Hindlimb muscle (tissue), 1 donor: ENCODE measurements around the gene COL27A1. TPM values are rescaled to one million over a fixed set of nuclear protein-coding genes. Genes with fewer than 3 reads are reported as not detected.
A peak's percentile ranks its signal among the peaks of the same experiment; 100 is the strongest.

ENCODE experiments used
- DNase-seq: peaks from one replicate; pipeline ENCODE4 v3.0.0-alpha.2; 2013
- polyA plus RNA-seq: library from polyadenylated mRNA; unstranded; fragments of 120-200 nt; gene quantifications from one replicate; pipeline ENCODE4 v1.2.1, GENCODE V29; 2013; ENCODE audit not compliant: insufficient read length

COL27A1 gene
- polyA plus RNA-seq, result 36.9 TPM

DNA sequence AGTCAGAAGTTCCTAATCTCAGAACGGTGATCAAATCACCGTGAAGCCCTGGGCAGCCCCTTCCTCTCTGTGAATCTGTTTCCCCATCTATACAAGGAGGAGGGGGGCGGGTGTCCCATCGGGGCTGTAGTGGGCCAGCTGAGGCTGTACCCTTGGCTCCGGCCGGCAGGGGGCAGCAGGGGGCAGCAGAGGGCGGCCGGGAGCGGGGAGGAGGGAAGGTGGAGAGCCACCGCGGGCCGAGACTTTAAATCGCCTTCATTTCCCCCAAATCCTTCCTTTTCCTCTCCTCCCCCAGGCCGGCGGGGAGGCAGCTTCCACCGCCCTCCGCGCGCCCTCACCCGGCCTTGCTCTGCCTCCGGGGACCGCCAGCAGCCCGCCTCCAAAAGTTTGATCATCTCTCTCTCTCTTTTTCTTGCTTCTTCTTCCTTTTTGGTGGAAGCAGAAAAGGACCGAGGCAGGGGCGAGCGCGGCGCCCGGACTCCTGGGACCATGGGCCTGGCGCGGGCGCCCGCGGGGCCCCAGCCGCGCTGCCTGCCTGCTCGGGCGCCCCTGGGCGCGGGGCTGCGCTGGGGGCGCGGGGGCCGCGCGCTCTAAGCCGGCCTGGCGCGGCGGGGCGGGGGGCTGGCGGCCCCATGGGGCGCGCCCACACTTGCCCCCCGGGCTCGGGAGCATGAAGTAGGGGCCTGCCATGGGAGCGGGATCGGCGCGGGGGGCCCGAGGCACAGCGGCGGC lies at the start of gene COL27A1:
Gene COL27A1, plus strand, starts transcription at position 275 of the 732 bp plus-strand sequence. Its CDS starts 414 bp downstream, at position 689.
- peak; percentile 88 for DNase-seq

DNA sequence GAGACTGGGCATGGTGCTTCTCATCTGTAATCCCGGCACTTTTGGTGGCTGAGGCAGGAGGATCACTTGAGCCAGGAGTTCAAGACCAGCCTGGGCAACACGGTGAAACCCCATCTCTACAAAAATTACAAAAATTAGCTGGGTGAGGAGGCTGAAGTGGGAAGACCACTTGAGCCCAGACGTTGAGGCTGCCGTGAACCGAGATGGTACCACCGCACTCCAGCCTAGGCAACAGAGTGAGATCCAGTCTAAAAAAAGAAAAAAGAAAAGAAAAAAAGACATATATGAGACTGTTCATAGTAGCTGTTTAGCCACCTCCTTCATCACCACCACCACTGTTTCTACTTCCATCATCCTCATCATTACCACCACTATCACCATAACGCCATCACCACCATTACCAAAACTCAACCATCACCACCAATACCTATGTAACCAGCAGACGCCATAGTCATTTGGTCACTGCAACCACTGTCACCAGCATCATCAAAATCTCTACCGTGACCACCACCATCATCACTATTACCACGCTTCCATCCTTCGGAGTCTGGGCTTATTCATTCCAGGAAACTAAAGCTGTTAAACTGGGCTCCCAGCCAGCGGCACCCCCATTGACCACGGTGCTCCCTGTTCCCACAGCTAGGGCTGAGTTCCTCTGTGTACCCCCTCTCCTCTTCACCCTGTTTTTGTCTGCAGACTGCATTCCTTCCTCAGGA lies 47.9 kb upstream of the COL27A1 start:
- DNase-seq, result no peak

DNA sequence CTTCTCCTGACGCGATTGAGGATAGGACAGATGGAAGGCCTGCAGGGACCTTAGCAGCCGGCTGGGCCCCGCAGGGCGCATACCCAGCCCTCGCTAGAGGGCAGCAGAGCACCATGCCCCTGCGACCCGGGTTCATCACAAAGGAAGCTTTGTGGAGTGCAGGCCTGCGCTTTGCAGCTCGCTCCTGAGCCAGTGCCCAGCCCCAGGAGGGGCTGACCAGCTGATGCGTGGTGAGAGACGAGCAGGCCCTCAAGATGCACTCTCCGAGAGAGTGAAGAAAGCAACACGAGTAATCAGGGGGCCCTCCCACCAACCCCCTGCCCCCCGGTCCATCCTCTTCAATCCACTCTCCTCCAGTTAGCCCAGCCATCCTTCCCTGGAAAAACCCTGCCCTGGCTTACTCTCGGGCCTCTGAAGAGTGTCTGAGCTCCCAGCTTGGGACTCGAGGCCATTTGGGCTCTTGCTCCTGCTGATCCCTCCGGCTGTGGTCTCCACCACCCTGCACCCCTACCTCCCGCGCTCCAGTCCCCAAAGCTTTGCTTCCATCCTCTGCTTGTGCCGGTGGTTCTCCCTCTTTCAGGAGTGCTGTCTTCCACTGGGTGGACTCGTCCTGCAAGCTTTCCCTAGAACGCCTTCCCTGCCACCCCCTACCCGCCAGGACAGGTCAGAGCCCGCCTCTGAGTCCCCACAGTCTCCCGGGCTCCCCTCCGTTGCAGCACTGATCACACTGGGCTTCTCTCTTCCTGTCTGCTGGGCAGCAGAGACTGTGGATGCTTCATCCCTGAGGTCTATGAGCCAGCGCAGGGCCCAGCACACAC lies 47.1 kb upstream of the COL27A1 start:
- peak; percentile 84 for DNase-seq

DNA sequence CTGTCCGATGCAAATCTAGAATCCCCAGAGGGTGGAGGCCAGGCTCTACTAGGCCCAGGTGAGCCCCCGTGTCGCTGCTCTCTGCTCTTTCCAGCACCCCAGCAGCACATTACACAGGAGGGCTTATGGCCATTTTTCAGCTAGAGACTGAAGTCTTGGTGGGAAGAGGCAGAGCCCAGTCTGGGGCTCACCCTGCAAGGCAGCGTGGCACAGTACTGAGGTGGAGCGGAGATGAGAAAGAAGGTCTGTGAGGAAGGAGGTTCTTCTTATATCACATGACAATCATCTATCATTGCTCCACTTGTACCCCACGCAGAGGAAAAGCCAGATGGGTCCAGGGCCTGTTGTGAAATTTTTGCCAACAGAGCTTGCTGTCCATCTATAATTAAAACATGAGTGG lies 46.2 kb upstream of the COL27A1 start:
- no peak for DNase-seq

DNA sequence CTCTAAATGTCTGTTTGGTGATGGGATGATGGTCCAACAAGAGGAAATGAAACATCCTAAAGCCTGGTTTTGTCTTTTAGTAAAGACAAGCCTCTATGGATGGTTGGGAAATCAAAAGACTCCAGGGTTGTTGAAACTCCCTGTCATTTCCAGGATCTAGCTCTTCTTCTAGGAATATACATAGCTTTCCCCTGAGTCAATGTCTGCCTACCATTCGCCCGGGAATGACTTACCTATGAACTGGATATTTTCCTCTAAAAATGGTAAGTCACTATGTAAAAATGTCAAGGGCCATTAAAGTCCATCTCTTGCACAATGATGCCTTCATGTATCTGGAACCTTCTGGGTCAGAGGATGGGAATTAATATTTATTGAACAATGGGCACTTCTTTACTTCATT lies 45.2 kb upstream of the COL27A1 start:
- DNase-seq, result no peak

DNA sequence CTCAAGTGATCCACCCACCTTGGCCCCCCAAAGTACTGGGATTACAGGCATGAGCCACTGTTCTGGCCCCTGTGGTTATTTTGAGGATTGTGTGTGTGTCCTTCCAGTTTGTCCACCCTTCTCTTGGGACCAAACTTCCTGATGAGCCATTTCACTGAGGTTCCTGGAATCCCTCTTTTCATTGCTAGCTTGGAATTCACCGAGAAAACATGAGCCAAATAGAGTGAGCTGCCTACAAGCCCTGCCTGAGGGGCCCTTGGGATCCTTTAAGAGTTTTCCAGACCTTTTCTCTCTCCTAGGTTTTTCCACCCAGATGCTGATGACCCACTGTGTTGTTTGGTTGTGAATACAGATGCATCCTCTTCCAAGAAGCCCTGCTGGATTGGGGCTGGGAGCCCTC lies 43.0 kb upstream of the COL27A1 start:
- peak; percentile 35 for DNase-seq

DNA sequence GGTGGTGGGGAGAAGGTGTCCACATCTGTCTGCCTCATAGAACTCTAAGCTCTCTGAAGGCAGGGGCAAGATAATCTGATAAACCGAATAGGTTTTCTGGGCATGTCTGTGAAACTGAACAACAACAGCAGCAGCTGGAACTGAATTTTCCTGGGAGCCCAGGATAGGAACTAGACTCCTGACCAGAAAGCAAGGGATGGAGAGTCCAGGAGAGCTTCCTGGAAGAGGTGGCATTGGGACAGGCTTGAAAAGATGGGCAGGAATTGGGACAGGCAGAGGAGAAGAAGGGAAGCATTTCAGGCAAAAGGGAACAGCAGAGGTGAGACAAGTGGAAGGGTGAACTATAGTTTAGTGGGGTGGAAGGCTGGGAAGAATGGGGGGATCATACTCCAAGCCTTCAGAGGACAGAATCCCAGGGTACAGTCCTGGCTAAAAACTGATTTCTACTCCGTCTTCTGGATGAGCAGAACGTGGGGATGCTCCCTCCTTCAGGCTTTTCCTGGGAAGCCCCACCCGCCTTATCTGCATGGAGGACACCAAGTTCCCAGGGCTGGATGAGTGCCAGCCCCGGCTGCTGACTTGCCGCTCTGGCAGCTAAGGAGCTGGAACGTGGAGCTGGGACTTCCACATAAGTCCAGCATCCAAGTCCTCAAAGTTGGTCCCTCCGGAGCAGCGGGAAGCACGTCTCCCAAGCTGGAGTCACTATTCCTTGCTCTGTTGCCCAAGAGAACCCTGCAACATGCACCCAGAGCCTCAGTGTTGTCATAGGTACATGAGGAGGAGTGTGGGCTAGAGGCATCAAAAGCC lies 42.4 kb upstream of the COL27A1 start:
- DNase-seq, result peak; percentile 75

DNA sequence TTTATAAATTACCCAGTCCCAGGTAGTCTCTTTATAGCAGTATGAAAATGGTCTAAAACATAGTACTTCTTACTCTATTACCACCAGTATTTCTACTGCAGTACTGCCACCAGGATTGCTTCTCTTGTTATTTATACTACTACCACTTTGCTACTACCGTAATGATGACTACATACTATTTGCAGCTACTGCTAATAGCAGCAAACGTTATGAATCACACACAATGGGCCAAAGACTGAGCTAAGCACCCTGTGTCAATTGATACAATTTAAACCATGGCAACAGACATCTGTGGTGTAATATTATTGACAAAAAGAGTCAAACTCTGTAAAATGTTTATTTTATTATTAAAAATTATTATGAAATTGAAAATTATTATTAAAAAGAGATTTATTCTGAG lies 41.0 kb upstream of the COL27A1 start:
- no peak for DNase-seq

DNA sequence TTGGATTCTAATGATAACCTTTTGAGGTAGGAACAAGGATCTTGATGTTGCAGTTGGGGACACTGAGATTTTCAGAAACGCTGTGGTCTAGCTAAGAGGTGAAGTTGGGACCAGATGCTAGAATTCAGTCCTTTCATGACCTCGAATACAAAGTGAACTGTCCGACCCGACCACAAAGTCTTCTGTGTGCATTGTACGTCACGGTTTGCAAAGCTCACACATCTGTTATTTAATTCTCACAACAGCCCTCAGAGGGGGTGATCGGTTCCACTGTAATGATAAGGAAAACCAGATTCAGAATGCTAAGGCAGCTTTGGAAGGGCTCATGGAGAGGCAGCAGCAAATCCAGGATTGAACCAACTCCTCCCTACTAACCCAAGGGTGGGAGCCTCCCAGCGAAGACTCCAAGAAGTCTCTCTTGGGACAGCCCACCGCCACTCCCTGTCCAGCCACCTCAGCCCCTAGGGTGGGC lies 39.6 kb upstream of the COL27A1 start:
- DNase-seq, result no peak

DNA sequence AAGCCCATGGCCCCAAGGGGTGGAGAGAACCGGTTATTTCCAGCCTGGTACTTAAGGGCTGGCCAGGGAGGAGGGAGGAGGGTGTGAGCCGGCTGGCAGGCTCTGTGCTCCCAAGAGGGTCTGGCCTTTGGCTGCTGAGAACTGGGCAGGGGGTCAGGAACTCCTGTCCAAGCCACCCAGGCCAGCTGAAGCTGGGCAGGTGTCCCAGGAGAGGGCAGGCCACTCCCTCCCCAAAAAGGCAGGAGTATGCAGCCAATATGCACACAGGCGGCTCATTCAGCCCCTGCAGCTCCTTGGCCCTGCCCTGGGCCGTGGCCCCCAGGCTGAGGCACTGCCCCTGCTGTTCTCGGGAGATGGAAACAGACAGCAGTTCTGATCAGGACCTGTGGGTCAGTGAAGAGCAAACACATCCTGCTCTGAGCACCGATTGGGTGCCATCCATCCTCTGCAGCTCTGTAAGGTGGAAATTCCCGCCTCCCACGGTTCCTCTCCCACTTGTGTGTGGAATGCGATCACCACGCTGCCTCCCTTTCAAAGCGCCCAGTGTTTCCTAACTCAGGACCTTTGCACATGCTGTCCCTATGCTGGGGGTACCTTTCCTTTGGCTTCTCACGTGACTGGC lies 39.1 kb upstream of the COL27A1 start:
- DNase-seq, result no peak

DNA sequence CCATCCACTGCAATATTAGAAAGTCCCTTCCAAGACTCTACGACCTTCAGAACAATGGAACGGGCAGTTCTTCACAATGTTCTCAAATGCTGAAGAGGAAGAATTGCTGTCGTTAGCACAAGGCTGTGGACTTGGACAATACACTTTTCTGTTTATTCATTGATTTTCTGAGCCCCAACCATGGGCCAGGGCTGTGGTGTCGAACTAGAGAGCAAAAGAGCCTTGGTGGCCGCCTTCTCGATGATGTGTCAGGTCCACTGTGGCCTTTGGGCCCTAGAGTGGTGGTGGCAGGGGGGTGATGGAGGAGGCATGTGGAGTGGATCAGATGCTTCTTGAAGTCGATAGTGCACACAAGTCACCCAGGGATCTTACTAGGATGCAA lies 37.7 kb upstream of the COL27A1 start:
- no peak for DNase-seq

DNA sequence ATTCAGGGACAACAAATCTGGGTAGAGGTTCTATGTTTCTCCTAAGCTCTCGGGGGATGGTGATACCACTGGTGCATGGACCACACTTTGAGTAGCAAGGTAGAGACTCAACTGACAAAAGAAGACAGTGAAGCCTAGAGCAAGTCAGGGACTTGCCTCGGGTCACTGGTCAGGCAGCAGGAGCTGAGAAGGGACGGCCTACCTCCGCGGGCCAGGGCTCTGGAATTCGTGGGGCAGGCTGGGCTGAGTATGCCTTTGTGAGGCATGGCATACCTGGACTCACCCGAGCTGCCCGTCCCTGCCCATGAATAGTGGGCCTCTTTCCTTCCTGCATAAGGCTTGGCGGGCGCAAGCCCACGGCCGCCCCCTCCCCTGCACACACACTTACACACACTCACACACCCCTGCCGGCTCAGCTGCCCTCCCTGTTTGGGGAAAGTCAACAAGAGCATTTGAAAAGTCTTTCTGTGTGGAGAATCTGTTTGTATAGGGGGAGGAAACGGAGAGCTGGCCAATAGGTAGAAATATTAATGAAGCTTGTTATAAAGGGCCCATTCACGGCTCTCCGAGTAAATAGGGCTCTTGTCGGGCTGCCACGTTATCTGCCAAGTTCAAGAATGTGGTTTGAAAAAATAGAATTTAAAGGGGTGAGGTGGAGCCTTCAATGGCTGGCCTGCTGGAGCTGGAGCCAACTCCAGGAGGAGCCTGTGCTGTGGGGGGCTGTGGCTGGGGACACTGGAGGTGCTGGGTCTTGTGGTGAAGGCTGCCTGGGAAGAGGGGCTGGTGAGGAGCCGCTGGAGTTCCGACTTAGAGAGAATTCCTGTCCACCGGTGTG lies 37.1 kb upstream of the COL27A1 start:
- DNase-seq, result no peak

DNA sequence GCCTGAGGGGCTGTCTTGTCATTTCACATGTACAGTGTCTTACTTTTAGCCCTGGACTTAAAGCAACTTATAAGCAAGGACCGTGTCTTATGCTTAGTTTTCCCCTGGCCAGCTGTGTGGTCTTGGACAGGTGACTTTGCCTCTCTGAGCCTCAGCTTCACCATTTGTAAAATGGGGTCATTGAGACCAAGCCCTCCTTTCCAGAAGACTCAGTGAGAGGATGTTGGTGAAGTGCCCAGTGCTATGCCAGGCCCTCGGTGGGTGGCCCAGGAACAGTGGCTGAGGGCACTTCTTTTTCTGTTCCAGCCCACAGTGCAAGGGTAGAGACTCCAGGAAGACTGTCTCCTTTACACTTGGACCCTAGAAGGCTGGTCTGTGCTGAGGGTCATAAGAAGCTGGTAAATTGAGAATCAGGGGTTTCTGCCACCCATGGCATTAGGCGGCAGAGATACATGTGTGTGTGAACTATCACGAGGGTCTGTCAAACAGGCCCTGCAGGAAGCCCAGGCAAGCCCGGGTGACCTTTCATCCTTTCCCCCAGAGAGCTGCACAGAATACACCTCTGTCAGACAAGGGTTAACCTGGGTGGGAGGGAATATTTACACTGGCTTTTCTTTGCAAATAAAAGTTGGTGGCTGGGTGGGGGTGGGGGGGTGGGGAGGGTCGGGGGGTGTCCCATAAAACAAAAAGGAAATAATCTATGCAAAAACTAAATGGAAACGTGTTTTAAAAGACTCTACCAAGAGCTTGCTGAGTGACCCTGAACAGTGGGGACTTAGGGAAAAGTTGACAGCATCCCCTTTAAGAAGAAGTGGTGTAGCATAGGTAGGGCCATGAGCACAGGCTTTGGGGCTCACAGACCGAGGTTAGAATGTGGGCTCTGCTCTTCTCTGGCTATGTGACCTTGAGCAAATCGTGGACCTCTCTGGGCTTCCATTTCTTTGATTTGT lies 35.8 kb upstream of the COL27A1 start:
- no peak for DNase-seq

DNA sequence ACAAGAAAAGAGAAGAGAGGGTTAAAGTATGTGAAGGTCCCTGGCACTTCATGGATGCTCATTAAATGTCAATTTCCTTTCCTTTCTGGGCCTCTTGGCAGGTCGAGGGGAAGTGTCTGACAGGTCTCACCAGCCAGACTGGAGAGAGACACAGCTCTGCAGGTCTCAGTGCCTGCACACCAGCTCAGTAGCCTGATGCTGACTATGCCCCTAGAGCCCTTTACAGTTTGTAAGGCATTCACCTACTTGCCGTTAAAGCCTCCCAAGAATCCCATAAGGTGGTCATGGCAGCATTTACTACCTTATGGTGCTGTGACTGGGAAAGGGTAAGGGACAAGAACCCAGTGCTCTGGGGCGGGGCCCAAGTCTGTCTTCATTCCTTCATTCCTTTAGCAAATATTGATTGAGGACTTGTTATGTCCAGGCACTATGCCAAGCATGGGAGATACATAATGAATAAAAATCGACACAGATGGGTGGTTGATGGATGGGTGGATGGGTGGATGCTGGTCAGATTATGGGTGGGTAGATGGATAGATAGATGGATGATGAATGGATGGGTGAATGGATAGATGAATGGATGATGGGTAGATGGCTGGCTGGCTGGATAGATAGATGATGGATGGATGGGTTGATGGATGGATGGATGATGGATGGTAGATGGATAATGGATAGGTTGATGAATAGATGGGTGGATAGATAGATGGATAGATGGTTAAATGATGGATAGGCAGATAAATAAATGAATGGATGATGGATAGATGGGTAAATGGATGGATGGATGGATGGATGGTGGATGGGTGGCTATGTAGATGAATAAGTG lies 34.9 kb upstream of the COL27A1 start:
- DNase-seq, result no peak

DNA sequence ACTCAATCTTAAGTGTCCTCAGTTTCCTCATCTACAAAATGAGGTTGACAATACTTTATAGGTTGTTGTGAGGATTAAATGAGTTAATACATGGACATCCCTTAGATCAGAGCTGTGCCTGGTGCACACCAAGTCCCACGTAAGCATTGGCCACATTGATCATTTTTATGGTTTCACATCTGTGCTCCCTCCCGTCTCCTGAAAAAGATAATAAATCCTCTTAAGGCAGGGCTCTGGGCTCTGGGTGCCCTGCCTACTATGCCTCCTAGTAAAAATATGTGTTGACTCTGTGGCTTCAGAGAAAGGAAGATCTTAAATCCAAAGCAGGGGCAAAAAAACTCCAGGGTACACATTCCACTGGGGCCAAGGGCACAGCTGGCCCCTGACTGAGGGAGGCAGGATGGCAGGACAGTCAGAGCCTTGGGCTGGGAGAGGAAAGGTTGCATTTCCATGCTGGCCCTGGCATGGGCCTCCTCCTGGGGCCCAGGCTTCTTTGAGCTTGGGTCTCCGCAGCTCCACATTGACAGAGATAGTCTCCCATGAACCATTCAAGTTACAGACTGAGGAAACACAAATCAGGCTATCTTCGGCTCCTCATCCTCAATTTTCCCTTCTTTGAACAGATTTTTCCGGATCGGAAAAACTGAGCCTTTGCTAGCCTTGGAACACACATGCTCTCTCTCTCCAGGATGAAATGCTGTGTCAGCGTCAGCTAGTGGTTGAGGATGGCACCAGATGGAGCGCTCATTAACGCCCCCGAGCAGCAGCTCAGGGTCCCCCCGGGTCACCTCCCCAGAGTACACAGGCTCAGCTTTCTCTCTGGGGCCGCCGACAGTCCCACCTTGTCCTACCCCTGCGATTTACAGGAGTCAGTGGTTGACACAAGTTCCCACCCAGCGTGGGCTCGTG lies 33.9 kb upstream of the COL27A1 start:
- DNase-seq, result peak; percentile 69

DNA sequence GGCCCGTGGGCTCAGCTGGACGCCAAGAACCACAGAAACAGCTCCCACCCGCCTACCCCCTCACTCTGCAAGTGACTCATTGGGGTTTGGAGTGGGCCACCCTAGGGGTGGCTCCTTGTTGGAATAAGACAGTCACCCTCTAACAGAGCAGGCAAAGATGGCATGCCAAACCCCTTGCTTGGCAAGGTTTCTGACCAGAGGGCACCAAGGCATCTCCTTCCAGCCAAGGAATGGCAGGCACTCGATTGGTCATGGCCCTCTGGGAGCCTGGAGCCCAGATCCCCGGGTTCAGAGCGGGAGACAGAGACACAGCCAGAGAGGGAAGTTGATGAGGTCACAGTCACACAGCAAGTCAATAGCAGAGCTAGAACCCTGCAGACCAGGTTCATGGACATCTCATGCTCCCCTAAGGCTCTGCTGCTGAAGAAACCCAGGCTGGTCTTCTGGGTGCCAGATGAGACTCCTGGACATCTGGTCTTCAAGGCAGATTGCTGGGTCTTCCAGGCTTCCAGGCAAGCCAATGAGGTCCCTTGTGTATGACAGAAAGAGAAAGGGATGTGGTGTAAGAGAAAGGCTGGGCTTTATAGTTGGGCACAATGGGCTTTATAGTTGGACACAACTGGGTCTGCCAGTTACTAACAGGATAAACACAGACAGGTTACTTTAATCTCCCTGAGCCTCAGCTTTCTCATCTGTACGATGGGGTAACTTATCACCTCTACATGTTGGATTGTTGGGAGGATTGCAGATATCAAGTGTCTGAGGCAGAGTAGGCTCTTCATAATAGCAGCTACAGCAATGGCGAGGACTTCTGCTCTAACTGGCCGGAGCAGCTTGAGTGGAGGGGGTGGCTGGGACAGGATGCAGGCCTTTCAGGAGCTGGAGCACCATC lies 33.0 kb upstream of the COL27A1 start:
- no peak for DNase-seq
